GM11168 (cell line): ENCODE results near the gene IRF1.

Source experiments
- in situ Hi-C: fragments of 300-500 bp; cut with MboI; formaldehyde crosslinking; loops from one replicate; pipeline ENCODE4 v1.12.0; 2022; ENCODE audit warnings: low sequenced_read_pairs; ENCODE audit not compliant: unreplicated experiment

Gene IRF1

DNA sequence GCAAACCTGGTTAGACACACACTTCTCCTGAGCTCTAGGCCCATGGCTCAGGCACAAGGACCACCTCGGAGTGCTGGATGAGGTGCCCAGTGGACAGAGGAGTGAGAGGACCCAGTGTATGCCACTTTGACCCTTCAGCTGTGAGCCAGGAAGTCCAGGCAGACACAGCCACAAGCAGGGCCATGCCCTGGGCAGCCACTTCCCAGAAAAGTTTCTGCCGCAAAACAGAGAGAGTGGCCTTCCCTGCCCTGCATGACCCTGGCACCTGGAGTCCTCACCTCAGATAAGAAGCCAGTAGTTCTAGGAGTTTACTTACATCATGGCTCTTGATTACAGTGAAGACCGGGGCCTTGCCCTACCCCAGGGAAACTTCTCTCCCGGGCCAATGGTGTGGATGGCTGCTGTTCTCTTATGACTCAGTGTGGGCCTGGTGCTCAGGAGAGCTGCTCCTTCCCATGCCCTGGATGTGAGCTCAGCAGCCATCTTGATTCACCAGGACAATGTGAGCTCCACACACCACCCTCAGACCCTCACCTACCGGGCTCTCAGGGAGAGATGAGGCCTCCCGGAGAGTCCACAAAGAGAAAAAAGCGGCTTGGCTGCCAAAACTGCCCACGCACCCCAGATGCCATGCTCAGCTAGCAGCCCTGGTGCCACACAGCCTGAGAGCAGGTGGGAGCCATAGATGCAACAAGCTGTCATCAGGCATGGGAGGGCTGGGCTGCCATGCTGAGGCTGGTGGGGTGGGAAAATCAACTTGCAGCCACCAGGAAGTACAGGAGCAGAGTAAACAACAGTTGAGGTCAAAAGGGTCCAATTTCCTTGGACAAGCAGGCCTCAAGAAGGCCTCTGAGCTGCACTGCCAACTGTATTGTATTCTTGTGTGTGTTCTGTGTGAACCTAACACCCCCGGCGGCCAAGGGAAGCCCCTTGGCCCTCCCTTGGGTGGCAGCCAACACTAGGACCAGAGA, 11.7 kb upstream of the IRF1 start:
- in situ Hi-C loops = loop anchor here (5.0 to 25.0 kb wide), 2 partner anchors 120 to 240 kb away; partner anchors contain the start of gene PDLIM4

DNA sequence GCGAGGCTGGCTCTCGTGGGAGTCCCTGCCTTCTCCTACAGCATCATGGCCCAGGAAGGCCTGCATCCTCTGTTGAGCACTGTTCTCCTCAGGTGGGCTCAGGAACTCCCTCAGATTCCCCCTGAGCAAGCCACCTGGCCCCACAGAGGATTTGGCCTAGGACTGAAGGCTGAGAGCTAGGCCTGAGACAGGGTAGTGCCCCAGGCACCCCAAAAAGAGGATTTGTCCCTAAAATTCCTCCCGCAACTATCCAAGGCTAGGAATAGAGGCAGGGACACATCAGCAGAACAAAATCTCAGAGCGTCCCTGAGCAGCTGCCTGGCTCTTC, 11.0 kb upstream of the IRF1 start:
- in situ Hi-C loops = loop anchor here (5.0 to 25.0 kb wide), 2 partner anchors 119 to 239 kb away; partner anchors contain the start of gene PDLIM4

DNA sequence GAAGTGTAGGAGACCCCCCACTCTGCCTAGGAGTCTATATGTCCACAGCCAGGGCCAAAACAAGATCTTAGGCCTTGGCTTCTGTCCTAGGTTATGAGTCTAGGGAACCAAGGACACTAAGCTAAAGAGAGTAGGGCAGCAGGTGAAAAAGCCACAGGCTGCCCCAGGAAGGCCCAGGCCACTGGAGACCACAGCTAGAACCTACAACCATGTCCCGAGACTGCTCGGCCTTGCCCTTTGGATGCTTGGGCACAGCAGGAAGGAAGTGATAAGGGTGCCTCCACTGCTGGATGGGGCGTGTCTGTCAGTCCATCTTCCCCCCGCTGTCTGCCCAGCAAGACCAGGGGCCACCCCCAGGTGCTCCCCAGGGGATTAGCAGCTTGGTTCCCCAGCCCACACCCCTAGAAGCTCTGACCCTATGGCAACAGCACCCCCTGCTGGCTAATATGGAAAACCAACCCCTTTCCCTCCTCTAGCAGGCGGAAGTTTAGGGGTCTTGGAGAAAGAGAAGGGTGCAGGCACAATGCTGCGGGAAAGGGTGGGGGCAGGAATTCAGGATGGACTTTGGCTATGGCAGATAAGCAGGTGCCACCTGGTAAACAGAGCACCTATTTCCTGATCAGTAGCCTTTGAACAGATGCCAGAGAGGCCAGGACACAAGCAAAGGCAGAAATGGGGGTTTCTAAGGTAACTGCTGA, 10.5 kb upstream of the IRF1 start:
- in situ Hi-C loops = loop anchor here (5.0 to 25.0 kb wide), 2 partner anchors 119 to 239 kb away; partner anchors contain the start of gene PDLIM4

DNA sequence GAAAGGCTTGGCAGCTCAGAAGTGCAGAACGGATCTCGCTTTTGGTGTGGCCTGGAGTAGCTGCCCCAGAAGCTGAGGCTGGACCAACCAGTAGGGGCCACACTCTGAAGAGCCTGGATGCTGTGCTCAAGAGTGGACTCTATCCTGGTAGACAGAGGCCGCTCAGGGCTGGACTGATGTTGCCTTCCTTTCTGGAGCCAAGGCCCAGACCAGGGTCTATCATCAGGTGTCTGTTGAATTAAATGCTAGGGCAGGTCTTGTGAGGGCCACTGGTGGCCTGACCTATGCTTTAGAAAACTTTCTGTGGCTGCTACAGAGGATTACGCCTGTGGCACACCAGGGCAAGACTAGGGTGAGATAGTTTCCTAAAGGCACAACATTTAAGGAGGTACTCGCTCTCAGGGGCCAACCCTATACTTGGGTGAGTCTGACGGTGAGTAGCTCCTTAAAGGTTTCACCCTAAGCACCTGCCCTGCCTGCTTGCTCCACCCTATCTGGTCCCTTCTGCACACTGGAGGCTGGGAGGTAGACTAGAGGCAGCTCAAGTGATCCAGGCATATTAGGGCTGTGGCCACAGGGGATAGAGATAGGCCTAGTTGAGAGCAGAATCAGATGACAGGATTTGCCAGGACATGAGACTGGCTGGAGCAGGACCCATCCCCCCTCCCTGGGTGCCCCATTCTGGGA, 9.8 kb upstream of the IRF1 start:
- in situ Hi-C loops = loop anchor here (5.0 to 25.0 kb wide), 2 partner anchors 118 to 238 kb away; partner anchors contain the start of gene PDLIM4

DNA sequence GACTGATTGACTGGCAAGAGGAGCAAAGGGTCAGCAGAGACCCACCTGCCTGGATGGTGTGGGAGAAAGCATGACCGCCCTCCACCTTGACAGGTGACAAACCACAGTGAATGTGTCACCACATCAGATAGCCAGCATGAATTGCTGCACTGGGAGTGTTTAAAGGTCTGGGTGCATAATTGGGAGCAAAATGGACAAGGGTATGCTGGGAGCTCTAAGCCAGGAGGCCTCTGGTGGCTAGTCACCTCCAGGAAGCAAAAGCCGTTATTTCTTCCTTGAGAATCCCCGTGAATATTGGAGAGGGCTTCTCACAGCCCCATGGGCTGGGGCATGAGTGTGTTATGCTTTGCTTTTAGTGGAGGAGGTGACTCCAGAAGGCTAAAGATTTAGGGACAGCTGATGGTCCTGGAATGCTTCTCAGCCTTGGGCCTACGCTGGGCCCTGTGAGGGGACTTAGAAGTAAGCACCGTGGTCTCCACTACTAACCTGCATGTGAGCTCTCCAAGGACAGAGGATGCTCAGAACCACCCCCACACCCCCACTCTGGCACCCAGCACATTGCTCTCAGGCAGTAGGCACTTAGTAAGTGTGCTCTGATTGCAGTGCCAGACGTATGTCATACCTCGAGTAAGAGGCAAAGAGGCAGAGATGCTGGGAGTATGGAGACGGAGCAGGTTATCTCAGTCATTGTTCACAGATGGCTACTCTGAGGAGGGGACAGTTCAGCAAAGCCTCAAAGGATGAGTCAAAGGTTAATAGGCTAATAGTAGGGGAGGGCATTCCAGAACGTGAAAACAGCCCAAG, 9.1 kb upstream of the IRF1 start:
- in situ Hi-C loops = loop anchor here (5.0 to 25.0 kb wide), 2 partner anchors 117 to 237 kb away; partner anchors contain the start of gene PDLIM4

DNA sequence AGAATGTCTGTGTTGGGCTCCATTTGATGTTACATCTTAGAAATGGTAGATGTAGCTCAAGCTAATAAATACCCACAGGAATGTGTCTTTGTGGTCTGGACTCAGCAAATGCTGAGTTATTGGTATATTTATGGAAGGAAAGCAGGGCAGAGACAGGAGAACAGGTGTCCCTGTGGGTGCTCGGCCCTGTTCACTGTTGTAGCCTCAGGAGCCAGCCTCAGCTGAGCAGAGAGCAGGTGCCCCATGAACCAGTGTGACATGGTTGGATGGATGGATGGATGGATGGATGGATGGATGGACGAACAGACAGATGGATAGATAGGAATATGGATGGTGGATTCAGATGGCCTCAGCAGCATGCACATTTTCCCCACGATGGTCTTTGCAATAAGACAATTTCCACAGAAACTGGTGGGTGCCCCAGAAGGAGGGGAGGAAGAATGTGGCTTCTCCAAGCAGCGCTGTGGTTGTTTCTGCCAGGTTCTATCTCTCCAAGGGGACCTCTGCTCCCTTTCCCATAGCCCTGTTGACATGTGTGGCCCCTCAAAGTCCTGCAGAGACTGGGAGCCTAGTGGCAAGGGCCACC, 8.2 kb upstream of the IRF1 start:
- in situ Hi-C loops = no loop called here

DNA sequence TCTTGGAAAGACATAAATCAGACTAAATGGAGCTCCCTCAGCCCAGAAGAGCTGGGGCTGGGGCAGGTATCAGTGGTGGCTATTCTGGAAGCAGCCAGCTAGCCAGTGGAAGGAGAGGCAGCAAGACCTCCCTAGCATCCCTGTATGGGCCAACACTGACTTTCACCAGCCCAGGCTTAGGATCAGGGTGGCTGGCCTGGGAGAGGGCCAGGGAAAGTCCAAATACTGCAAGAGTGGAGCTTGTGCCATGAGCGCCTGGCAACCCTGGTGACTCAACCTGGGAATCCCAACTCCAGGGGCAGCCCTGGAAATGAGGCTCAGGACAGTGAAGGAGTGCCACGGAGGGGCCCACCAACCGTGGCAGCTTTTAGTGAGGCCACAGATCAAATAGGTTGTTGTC, 7.6 kb upstream of the IRF1 start:
- in situ Hi-C loops = no loop called here

DNA sequence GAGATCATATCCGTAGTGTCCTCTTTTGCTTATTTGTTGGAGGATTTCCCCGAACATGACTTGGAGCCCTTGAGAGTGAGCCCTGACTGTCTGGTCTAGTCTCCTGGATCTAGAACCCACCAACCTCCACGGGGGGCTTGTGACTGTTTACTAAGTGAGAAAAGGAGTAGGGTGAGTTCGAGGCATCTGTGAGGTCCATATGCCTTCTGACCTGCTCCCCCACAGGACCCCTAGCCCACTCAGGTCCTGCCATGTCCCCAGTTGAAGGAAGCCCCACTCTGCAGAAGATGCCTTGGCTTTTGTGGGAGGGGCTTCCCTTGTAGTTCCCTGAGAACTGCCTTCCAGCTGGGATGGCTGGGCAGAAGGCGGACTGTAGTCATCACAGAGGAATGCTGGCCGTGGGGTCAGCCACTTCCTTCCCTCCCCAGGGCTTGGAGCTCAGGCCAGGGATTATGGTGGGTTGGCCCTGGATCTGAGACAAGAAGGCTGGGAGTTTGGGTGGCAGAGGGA, 7.0 kb upstream of the IRF1 start:
- in situ Hi-C loops = no loop called here

DNA sequence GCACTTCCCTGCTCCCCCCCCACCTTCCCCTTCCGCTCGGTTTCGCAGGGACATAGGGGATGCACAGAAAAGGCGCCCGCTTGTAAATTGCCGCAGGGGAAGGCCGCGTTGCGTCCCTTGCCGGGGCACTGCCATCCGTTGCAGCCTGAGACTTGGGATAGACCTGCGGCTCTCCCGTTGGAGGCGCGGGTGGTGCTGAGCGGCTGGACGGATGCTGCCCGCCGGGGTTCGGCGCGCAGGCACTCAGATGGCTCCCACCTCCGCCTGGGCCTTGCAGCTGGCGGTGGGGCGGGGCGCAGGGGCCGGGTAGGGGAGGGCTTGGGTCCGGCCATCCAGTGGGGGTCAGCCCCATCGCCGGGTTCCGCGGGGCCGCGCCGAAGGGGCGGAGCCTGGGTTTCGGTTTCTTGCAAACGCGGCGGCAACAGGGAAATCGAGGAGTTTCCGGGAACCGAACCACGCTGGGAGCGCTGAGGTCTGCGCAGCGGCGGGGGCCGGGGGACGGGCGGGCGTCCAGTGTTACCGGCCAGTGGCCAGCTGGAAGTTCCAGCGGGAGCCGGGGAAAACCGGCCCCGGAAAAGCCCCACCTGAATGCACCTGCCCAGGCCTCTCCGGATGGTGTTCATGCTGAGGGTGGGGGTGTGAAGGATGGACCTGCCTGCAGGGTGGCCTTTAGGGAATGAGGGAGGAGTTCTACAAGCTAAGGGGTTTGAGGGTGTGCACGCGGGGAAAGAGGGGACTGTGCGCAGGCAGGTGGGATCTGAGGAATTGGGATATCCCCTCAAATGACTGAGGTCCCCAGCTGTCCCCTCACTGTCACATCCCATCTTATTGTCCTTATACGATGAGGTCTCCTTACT, 6.3 kb upstream of the IRF1 start:
- in situ Hi-C loops = no loop called here

DNA sequence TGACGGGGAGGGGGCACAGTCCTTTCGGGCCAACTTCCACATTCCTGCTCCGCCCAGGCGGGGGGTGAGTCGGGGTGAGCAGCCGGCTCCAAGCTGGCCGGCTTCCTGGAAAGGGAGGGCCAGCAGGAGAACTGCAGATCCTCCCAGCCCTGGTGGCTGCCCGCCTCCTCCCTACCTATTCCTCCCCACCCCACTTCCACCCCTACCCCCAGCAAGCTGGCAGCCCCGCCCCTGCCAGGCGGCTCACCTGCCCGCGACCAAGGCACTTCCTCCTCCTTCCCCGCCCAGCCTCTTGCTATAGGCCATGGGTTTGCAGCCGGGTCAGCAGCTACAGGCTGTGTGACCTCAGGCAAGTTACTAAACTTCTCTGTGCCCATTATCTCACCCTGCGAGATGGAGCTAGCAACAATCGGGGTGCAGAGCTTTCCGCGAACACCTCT, 5.6 kb upstream of the IRF1 start:
- in situ Hi-C loops = no loop called here

DNA sequence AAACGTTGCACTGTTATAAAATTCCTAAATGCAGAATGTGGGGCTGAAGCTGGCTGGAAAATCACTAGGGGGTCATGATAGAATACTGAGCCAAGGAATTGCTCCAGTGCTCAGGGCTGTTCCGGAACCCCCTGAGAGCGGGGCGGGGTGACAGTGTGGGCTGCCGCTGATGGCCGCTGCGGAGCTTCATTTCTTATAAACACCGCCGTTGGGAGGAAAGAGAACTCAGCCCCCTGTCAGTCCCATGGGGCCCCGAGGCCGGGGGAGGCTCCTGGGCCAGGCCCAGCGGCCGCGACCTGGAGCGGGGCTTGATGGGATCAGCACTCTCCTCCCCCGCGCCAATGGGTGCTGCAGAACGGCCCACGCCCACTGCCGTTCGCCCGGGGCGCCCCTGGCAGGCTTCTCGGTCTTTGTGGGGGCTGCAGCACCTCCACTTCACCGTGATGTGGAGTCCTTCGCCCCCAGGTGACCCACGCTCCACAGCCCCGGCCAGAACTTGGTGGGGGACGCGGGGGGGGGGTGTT, 5.2 kb upstream of the IRF1 start:
- in situ Hi-C loops = no loop called here

DNA sequence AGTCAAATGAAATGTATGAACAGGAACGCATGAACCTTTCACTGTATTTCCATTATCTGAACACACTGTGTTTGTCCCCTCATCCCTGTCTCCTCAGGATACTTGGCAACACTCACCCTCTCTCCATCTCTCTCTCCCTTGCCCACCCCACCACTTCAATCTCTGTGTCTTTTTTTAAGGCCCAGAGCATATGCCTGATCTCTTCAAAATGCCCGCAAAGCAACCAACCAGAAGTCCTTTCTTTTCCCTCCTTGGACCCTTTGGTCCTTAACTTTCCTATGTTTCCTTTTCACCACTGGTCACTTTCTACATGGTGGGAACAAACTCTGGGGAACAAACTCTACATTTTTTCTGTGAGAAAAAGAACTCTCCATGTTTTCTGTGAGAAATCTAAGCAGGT, 3.2 kb upstream of the IRF1 start:
- in situ Hi-C loops = no loop called here

DNA sequence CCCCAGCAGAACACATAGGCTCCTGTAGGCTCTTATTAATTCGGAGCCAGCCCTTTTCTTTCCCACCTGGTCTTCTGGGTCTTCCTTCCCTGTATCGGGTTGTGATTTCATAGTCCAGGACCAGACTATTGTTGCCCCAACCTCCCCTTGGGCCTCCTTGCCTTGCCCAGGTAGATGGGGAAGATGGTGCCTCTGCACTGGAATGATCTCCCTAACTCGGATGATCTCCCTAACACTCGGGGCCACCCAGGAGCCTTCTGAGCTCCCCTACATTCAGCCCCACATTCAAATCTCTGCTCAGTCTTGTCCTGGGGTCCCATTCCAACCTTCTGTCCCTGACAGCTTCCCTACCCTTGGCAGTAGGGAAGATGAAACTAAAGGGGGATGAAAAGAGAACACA, 2.7 kb upstream of the IRF1 start:
- in situ Hi-C loops = no loop called here

DNA sequence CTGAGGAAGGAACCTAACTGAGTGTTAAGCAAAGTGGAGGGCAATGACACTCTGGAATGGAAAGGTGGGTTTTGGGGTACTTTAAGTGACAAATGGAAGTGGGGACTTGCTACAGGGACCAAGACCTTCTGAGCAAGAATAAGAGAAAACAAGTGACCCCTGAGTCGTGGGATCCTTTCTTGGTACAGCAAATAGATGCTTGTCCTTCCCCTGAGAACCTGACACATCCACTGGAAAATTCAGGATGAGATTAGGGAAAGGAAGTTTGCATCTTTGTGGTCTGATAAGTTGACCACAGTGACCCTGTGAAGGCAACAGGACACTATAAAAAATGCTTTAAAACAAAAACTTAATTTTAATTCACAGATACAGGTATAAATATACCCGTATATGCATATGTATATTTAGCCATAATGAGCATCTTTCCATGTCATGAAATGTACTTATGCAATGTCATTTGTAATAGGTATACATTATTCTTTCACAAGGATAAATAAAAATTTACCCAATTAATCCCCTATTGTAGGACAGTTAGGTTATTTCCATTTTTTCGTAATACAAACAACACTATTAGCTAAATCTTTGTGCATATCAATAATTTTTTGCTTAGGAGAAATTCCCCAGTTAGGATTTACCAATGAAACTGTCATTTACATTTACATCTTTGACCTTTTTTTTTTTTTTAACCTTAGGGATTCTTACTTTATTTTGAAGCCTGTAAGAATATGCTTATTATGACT, 2.0 kb upstream of the IRF1 start:
- in situ Hi-C loops = no loop called here

DNA sequence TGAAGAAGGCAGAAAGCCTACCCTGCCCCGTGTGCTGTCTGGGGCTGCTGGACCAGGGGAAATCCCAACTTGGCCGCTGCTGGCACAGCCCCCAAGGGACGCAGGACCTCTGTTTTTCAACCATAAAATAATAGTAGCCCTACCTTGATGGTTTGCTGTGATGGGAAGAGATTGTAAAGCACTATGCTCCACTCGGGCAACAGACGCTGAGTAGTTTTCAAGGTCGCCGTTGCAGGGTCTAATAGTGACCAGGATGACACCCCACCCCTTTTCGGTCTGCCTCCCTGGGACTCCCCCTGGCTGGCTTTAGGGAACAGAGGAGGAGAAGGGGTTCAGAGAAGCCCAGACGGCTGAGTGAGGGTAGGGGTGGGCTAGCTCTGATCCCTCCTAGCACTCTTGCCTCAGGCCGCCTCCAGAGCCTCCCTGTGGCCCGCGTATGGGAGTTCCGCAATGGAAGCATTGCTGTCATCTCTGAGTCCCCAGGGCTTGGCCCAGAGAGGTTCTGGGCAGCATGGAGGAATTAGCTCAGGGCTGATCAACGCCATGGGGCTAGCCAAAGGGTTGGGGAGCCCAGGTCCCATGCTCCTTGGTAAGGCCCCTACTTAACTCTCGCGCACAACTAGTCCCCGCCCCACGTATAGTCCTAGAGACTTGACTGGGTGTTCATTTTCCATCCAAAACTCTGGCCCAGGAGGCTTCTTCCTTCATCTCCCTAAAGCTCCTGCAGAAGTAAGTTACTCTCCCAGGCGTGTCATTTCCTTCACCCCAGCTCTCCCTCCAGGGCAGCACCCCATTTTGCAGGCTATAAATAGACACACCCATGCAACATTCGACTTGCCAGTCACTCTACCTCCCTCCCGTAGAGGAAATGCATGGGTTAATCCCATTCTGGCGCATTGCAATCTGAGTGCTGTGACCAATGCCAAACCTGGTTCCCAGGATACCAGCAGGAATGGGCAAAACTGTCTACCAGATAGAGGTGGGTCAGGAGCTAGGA, 1.1 kb upstream of the IRF1 start:
- in situ Hi-C loops = no loop called here

DNA sequence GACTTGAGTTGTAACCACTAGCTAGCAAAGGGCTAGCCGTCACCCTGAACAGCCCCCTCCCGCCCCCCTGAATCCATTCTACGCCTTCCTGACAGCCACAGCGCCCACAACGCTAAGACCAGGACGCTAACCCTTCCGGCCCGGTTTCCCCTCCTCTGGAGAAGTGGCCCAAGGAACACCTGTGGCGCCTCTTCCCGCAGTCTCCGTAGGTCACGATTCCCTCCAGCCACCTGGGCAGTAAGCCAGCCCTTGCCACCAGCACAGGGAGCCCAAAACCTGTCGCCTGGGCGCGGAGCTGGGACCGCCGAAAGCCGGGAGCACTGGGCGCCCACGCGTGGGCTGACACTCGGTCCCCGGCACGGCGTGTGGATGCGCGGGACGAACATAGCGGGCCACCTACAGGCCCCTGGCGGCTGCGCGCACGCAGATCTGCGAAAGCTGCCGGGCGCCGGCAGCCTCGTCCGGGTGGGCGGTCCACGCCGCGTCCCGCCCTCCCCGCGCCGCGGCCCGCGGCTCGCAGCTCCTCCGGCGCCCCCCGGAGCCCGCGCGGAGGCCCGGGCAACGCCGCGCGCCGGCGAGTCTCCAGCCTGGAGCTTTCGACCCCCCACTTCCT, 596 bp downstream of the IRF1 start:
- in situ Hi-C loops = no loop called here
